HUES6 (cell line): ENCODE results near the gene TMEM229A.
"Not testable (repeated sequence)": the region's sequence is repeated elsewhere in the genome, so short reads cannot be mapped to it uniquely, and the experiment has no call there.

ENCODE experiments used
- H3K27ac ChIP-seq: 2 replicates; pipeline ENCODE4 v1.7.0; 2013; ENCODE audit warnings: low read depth, mild to moderate bottlenecking, low read length, inconsistent platforms
- H3K27me3 ChIP-seq: 2 replicates; pipeline ENCODE4 v1.6.1; 2013; ENCODE audit warnings: low read length; ENCODE audit not compliant: control insufficient read depth, insufficient read depth
- H3K36me3 ChIP-seq: 2 replicates; pipeline ENCODE4 v1.6.1; 2013; ENCODE audit warnings: low read length; ENCODE audit not compliant: control insufficient read depth, insufficient read depth
- H3K4me1 ChIP-seq: 2 replicates; pipeline ENCODE4 v1.6.1; 2013; ENCODE audit warnings: low read length; ENCODE audit not compliant: control insufficient read depth, insufficient read depth
- H3K4me3 ChIP-seq: 2 replicates; pipeline ENCODE4 v1.5.1; 2013; ENCODE audit warnings: low read depth, low read length
- H3K9ac ChIP-seq: one replicate; pipeline ENCODE4 v1.6.1; 2013; ENCODE audit warnings: mild to moderate bottlenecking, low read length
- H3K9me3 ChIP-seq: 2 replicates; pipeline ENCODE4 v1.6.1; 2013; ENCODE audit warnings: low read depth, low read length; ENCODE audit not compliant: control insufficient read depth, insufficient read depth

The TMEM229A gene

GRCh38 chr7:124058515-124058914, 25.6 kb upstream of the TMEM229A start:
- no peaks in the 10 kb centered on the region for H3K27me3 ChIP-seq
- no peak overlapping the region for H3K27ac ChIP-seq
- no peak overlapping the region for H3K4me3 ChIP-seq
- H3K4me1 ChIP-seq: no peaks in the 10 kb centered on the region
- no peaks in the 10 kb centered on the region for H3K9me3 ChIP-seq
- H3K36me3 ChIP-seq: no peaks in the 10 kb centered on the region
- no peak overlapping the region for H3K9ac ChIP-seq

GRCh38 chr7:124057872-124058271, 25.0 kb upstream of the TMEM229A start:
- Histone ChIP-seq H3K36me3 (no peaks in the 10 kb centered on the region), H3K9me3 (no peaks in the 10 kb centered on the region), H3K4me3 (no peak overlapping the region), H3K27me3 (no peaks in the 10 kb centered on the region), H3K4me1 (no peaks in the 10 kb centered on the region), H3K9ac (no peak overlapping the region), H3K27ac (no peak overlapping the region)

- no peaks in the 10 kb centered on the region for H3K9me3 ChIP-seq
- H3K4me3 ChIP-seq: no peak overlapping the region
- no peak overlapping the region for H3K9ac ChIP-seq
- no peak overlapping the region for H3K27ac ChIP-seq
- H3K4me1 ChIP-seq: no peaks in the 10 kb centered on the region
- no peaks in the 10 kb centered on the region for H3K36me3 ChIP-seq
- no peaks in the 10 kb centered on the region for H3K27me3 ChIP-seq
Measured at GRCh38 chr7:124056234-124056633, 23.4 kb upstream of the TMEM229A start.

- Histone ChIP-seq H3K36me3 (no peaks in the 10 kb centered on the region), H3K9ac (no peak overlapping the region), H3K4me3 (no peak overlapping the region), H3K27me3 (no peaks in the 10 kb centered on the region), H3K9me3 (no peaks in the 10 kb centered on the region), H3K27ac (no peak overlapping the region), H3K4me1 (no peaks in the 10 kb centered on the region)
Measured at GRCh38 chr7:124051681-124052377, 19.0 kb upstream of the TMEM229A start.

GRCh38 chr7:124042826-124043225, 10.0 kb upstream of the TMEM229A start:
- H3K9me3 ChIP-seq: no peaks in the 10 kb centered on the region
- H3K36me3 ChIP-seq: no peaks in the 10 kb centered on the region
- no peak overlapping the region for H3K9ac ChIP-seq
- H3K4me3 ChIP-seq: no peak overlapping the region
- H3K27ac ChIP-seq: no peak overlapping the region
- H3K27me3 ChIP-seq: no peaks in the 10 kb centered on the region
- H3K4me1 ChIP-seq: no peaks in the 10 kb centered on the region

- no peak overlapping the region for H3K9ac ChIP-seq
- H3K9me3 ChIP-seq: no peaks in the 10 kb centered on the region
Measured at GRCh38 chr7:124041439-124041838, 8.6 kb upstream of the TMEM229A start.

GRCh38 chr7:124037902-124038301, 5.0 kb upstream of the TMEM229A start:
- H3K36me3 ChIP-seq, H3K27ac ChIP-seq, H3K9ac ChIP-seq, H3K4me1 ChIP-seq, H3K9me3 ChIP-seq, H3K4me3 ChIP-seq: not testable (repeated sequence)
- peaks cover 19% of the 10 kb centered on the region for H3K27me3 ChIP-seq

More at GRCh38 chr7:124041439-124041838, 8.6 kb upstream of the TMEM229A start:
- Histone ChIP-seq H3K4me3 (no peak overlapping the region), H3K27ac (no peak overlapping the region), H3K36me3 (no peaks in the 10 kb centered on the region), H3K4me1 (no peaks in the 10 kb centered on the region), H3K27me3 (no peaks in the 10 kb centered on the region)

GRCh38 chr7:124035706-124036105, 2.8 kb upstream of the TMEM229A start:
- H3K27me3 ChIP-seq: peaks cover 40% of the 10 kb centered on the region

GRCh38 chr7:124034754-124035100, 1.9 kb upstream of the TMEM229A start:
- Histone ChIP-seq H3K9ac (no peak overlapping the region), H3K4me3 (no peak overlapping the region), H3K9me3 (no peaks in the 10 kb centered on the region), H3K36me3 (no peaks in the 10 kb centered on the region), H3K4me1 (peaks cover 3% of the 10 kb centered on the region), H3K27ac (no peak overlapping the region), H3K27me3 (peaks cover 46% of the 10 kb centered on the region)

More at GRCh38 chr7:124035706-124036105, 2.8 kb upstream of the TMEM229A start:
- Histone ChIP-seq H3K4me3 (no peak overlapping the region), H3K9ac (no peak overlapping the region), H3K9me3 (no peaks in the 10 kb centered on the region), H3K36me3 (no peaks in the 10 kb centered on the region), H3K4me1 (no peaks in the 10 kb centered on the region; the same call in none of the 2 replicates), H3K27ac (no peak overlapping the region)

- Histone ChIP-seq H3K27me3 (peaks cover 46% of the 10 kb centered on the region), H3K9me3 (no peaks in the 10 kb centered on the region), H3K36me3 (no peaks in the 10 kb centered on the region), H3K4me3 (peak overlapping the region; percentile 89), H3K27ac (no peak overlapping the region), H3K9ac (no peak overlapping the region), H3K4me1 (peaks cover 9% of the 10 kb centered on the region)
Measured at GRCh38 chr7:124033807-124034753, 1.2 kb upstream of the TMEM229A start.
